HepG2 (cell line): ENCODE measurements around the gene CHIC1. TPM values are rescaled to one million over a fixed set of nuclear protein-coding genes. Genes with fewer than 3 reads are reported as not detected.

Experiments
- ATAC-seq: fragments of 200-7000 bp; cut with Tn5 transposase; 3 replicates; pipeline ENCODE4 v1.9.1; 2020; ENCODE audit warnings: mild to moderate bottlenecking, moderate library complexity
- BruUV-seq: library from RNA; stranded (reverse); fragments of 400-500 nt; replicated peaks from 2 replicates; lab custom pipeline; 2021; lab: Mats Ljungman, UMichigan
- CTCF ChIA-PET: fragments of 300-600 bp; formaldehyde crosslinking; extraction: SDS; loops from one replicate; lab custom pipeline; 2021; ENCODE audit warnings: low total read pairs, inconsistent platforms, low intra/inter-chr PET ratio; lab: Yijun Ruan, JAX
- POLR2A ChIA-PET: fragments of 350-600 bp; sonication (Branson Sonifier 250); formaldehyde crosslinking; loops from one replicate; lab custom pipeline; 2020; ENCODE audit warnings: antibody characterized with exemption, inconsistent platforms; lab: Yijun Ruan, JAX
- DNase-seq: peaks from one replicate; pipeline ENCODE4 v3.0.0-alpha.2; 2015; ENCODE audit warnings: low spot score
- FAIRE-seq: peaks from 3 replicates; lab custom pipeline; 2011; peaks lifted over from hg19 to GRCh38; lab: Jason Lieb, UNC
- H2AFZ ChIP-seq: one replicate; pipeline ENCODE4 v1.6.1; 2011; ENCODE audit warnings: low read length, inconsistent platforms
- H3K27ac ChIP-seq: fragments of 300-600 bp; 3 replicates; pipeline ENCODE4 v1.8.0; 2011; ENCODE audit warnings: mixed run types, mild to moderate bottlenecking, mixed read lengths, low read length, inconsistent platforms; ENCODE audit not compliant: insufficient read depth; ENCODE audit errors: extremely low read length
- H3K27me3 ChIP-seq, 2 experiments: fragments of 200-600 bp in 1 of 2; 2 replicates in 1 of 2; 3 replicates in 1 of 2; pipeline versions ENCODE4 v1.6.0 to v1.8.0; 2011; ENCODE audit warnings: low read length in 2 of 2, mild to moderate bottlenecking in 2 of 2, moderate library complexity in 2 of 2, inconsistent platforms in 1 of 2; ENCODE audit not compliant: insufficient read depth in 2 of 2, control insufficient read depth in 1 of 2
- H3K36me3 ChIP-seq, 2 experiments: fragments of 200-600 bp in 1 of 2; replicated peaks in 1 of 2; 2 replicates in 1 of 2; 3 replicates in 1 of 2; pipeline versions ENCODE4 v1.5.1 to v1.8.0; 2011; ENCODE audit warnings: low read length in 2 of 2, inconsistent platforms in 1 of 2; ENCODE audit not compliant: insufficient read depth in 2 of 2, control insufficient read depth in 1 of 2
- H3K4me1 ChIP-seq: 2 replicates; pipeline ENCODE4 v1.5.1; 2012; ENCODE audit warnings: low read length, inconsistent platforms; ENCODE audit not compliant: insufficient read depth
- H3K4me2 ChIP-seq: 2 replicates; pipeline ENCODE4 v1.6.0; 2011; ENCODE audit warnings: low read depth, low read length, inconsistent platforms
- H3K4me3 ChIP-seq, 3 experiments: fragments of 200-600 bp in 1 of 3; sonication (generic), shearing (Covaris generic) in 1 of 3; replicated peaks in 1 of 3; 2 replicates each; pipeline ENCODE4 v1.5.1; 2011 to 2016; ENCODE audit warnings: low read length in 3 of 3, inconsistent platforms in 2 of 3, low read depth in 2 of 3, mild to moderate bottlenecking in 2 of 3, control low read depth in 1 of 3, mixed read lengths in 1 of 3; ENCODE audit not compliant: insufficient read depth in 1 of 3
- H3K79me2 ChIP-seq: one replicate; pipeline ENCODE4 v1.6.1; 2011; ENCODE audit warnings: low read length, inconsistent platforms; ENCODE audit not compliant: insufficient read depth
- H3K9ac ChIP-seq: 2 replicates; pipeline ENCODE4 v1.6.0; 2011; ENCODE audit warnings: mild to moderate bottlenecking, low read depth, low read length, inconsistent platforms; ENCODE audit not compliant: insufficient read depth
- H3K9me3 ChIP-seq: 2 replicates; pipeline ENCODE4 v1.5.1; 2012; ENCODE audit warnings: mild to moderate bottlenecking, low read length
- H4K20me1 ChIP-seq: 2 replicates; pipeline ENCODE4 v1.6.0; 2011; ENCODE audit warnings: inconsistent platforms, mild to moderate bottlenecking, low read length, moderate library complexity; ENCODE audit not compliant: insufficient read depth
- AKAP8 ChIP-seq: sonication (generic); formaldehyde crosslinking; IDR thresholded peaks from 2 replicates; pipeline ENCODE4 v1.5.1; 2020; ENCODE audit warnings: mild to moderate bottlenecking, missing genetic modification reagents
- GPBP1L1 ChIP-seq: sonication (generic); formaldehyde crosslinking; IDR thresholded peaks from 2 replicates; pipeline ENCODE4 v1.5.0; 2020; ENCODE audit warnings: mild to moderate bottlenecking, missing genetic modification reagents
- HOMEZ ChIP-seq: IDR thresholded peaks from 2 replicates; pipeline ENCODE4 v1.6.1; 2016; ENCODE audit warnings: low read depth
- IRX3 ChIP-seq: sonication (generic); formaldehyde crosslinking; IDR thresholded peaks from 2 replicates; pipeline ENCODE4 v1.8.1; 2023; ENCODE audit warnings: mild to moderate bottlenecking, low read depth, missing genetic modification reagents, borderline replicate concordance
- KAT7 ChIP-seq: IDR thresholded peaks from 2 replicates; pipeline ENCODE4 v1.6.1; 2018; ENCODE audit warnings: borderline replicate concordance, missing compliant biosample characterization
- KLF6 ChIP-seq: IDR thresholded peaks from 2 replicates; pipeline ENCODE4 v1.8.0; 2016; ENCODE audit warnings: missing biosample characterization, missing genetic modification reagents
- MBNL3 ChIP-seq: fragments of 250-450 bp; sonication (Bioruptor Pico); conservative IDR thresholded peaks from 2 replicates; pipeline ENCODE4 v1.8.0; 2022; ENCODE audit warnings: mild to moderate bottlenecking, inconsistent platforms
- NCOA1 ChIP-seq: sonication (generic); formaldehyde crosslinking; IDR thresholded peaks from 2 replicates; pipeline ENCODE4 v1.9.0; 2021; ENCODE audit warnings: missing genetic modification reagents
- NFIC ChIP-seq: IDR thresholded peaks from 2 replicates; pipeline ENCODE4 v1.6.1; 2012; ENCODE audit warnings: mild to moderate bottlenecking, low read length, inconsistent platforms
- PCBP2 ChIP-seq: fragments of 200-400 bp; formaldehyde crosslinking; optimal IDR thresholded peaks from 2 replicates; pipeline ENCODE3; 2018; ENCODE audit warnings: low read length, low read depth; ENCODE audit not compliant: poor library complexity, severe bottlenecking
- WIZ ChIP-seq: sonication (generic); formaldehyde crosslinking; IDR thresholded peaks from 2 replicates; pipeline ENCODE4 v1.5.1; 2020; ENCODE audit warnings: mild to moderate bottlenecking, missing genetic modification reagents
- ZBTB38 ChIP-seq: sonication (generic); formaldehyde crosslinking; IDR thresholded peaks from 2 replicates; pipeline ENCODE4 v1.5.1; 2020; ENCODE audit warnings: mild to moderate bottlenecking, missing genetic modification reagents
- ZNF770 ChIP-seq: sonication (generic); formaldehyde crosslinking; IDR thresholded peaks from 2 replicates; pipeline ENCODE4 v1.5.0; 2020; ENCODE audit warnings: mild to moderate bottlenecking, missing genetic modification reagents
- ZNF775 ChIP-seq: sonication (generic); formaldehyde crosslinking; IDR thresholded peaks from 2 replicates; pipeline ENCODE4 v1.4.0; 2020; ENCODE audit warnings: missing genetic modification reagents, mild to moderate bottlenecking, moderate library complexity, borderline replicate concordance
- ZNF839 ChIP-seq: sonication (generic); formaldehyde crosslinking; IDR thresholded peaks from 2 replicates; pipeline ENCODE4 v1.4.0; 2020; ENCODE audit warnings: missing genetic modification reagents, mild to moderate bottlenecking, borderline replicate concordance
- WGBS: methylation state at CpG from one replicate; pipeline ENCODE4 v1.1.6; 2017; ENCODE audit warnings: low lambda C conversion rate; 5-methylcytosine and 5-hydroxymethylcytosine counted together
- in situ Hi-C: cut with HindIII; loops from 2 replicates; pipeline ENCODE4 v1.10.0; 2017; ENCODE audit warnings: low pct_unique_long_range_greater_than_20kb; ENCODE audit not compliant: extremely low pct_ligation_motif_present
- intact Hi-C: fragments of 100-400 bp; cut with micrococcal nuclease; formaldehyde crosslinking; loops from one replicate; pipeline ENCODE4 v1.10.0; 2022; ENCODE audit not compliant: unreplicated experiment
- polyA plus RNA-seq, 8 experiments: library from polyadenylated mRNA; depleted of rRNA in 3 of 8; stranded (reverse) in 7 of 8; unstranded in 1 of 8; fragments of >200 nt; fragmentation: Illumina TruSeq in 4 of 8; extraction: Trizol in 4 of 8; gene quantifications; 2 replicates each; pipeline versions ENCODE4 v1.2.1 to v1.2.3, GENCODE V29; 2011 to 2016; ENCODE audit warnings: low read depth in 4 of 8, missing spikeins in 1 of 8, mixed read lengths in 1 of 8; ENCODE audit not compliant: insufficient read depth in 1 of 8
- total RNA-seq, 5 experiments: library from RNA; depleted of rRNA; stranded (reverse); fragments of >200 nt; fragmentation: Illumina TruSeq; extraction: Trizol; gene quantifications; 2 replicates each; pipeline ENCODE4 v1.2.3, GENCODE V29; 2016; ENCODE audit warnings: low read depth in 1 of 5

Gene CHIC1
- total and polyA plus RNA-seq, 2 of the 13 experiments (the other 11 are each of a cell fraction or from before 2014, with no cell fraction given), result 0.04 TPM; not detected in 1

- TF ChIP-seq ZNF770 (CRISPR knock-in tag), result no peak
- no peak for TF ChIP-seq MBNL3
- TF ChIP-seq KLF6 (CRISPR knock-in tag), result no peak
- no peak for TF ChIP-seq IRX3 (CRISPR knock-in tag)
- no peak for TF ChIP-seq ZBTB38
- TF ChIP-seq NFIC, result no peak
Observed at GRCh38 chrX:73524906-73525305, 38.1 kb upstream of the CHIC1 start (continued).

- no peak overlapping the region for H3K4me2 ChIP-seq
- BruUV-seq, result no TSS peak
- TF ChIP-seq GPBP1L1 (CRISPR knock-in tag) (no peak), PCBP2 (no peak), ZNF839 (CRISPR knock-in tag) (no peak), NCOA1 (CRISPR knock-in tag) (no peak), ZNF775 (no peak), AKAP8 (CRISPR knock-in tag) (no peak), WIZ (CRISPR knock-in tag) (no peak), KAT7 (no peak), HOMEZ (CRISPR knock-in tag) (no peak)
- H3K79me2 ChIP-seq, result no peaks in the 10 kb centered on the region
- POLR2A ChIA-PET, result no interaction called here
- intact Hi-C loops, result no loop called here
- H3K9me3 ChIP-seq, result no peaks in the 10 kb centered on the region
- H3K9ac ChIP-seq, result no peak overlapping the region
- CTCF ChIA-PET, result no interaction called here
- DNase-seq (no peak), FAIRE-seq (no peak), ATAC-seq (no peak)
- H3K4me3 ChIP-seq, result no peak overlapping the region
- H3K4me1 ChIP-seq, result no peaks in the 10 kb centered on the region
- H4K20me1 ChIP-seq, result no peaks in the 10 kb centered on the region
- no peak overlapping the region for H3K27ac ChIP-seq
- whole genome bisulfite sequencing, result 0% methylated on average over 2 of the region's 13 CpGs
- no peak overlapping the region for H2AFZ ChIP-seq
- no peaks in the 10 kb centered on the region; a peak in 1 of 5 replicates for H3K27me3 ChIP-seq
- in situ Hi-C loops, result no loop called here
- no peaks in the 10 kb centered on the region for H3K36me3 ChIP-seq
Observed at GRCh38 chrX:73525928-73526690, 36.9 kb upstream of the CHIC1 start.
